OCI-LY1 (cell line): Measurements from ENCODE around the gene RABGAP1L.

ENCODE experiments used
- H2AFZ ChIP-seq: fragments of 200-600 bp; sonication (generic), shearing (Covaris generic); 2 replicates; pipeline ENCODE4 v1.6.0; 2014; ENCODE audit warnings: antibody characterized with exemption, mild to moderate bottlenecking, low read length
- H3F3A ChIP-seq: fragments of 200-600 bp; sonication (generic), shearing (Covaris generic); 2 replicates; pipeline ENCODE4 v1.6.0; 2014; ENCODE audit warnings: mild to moderate bottlenecking, antibody characterized with exemption, low read length, moderate library complexity; ENCODE audit not compliant: insufficient read depth
- H3K27ac ChIP-seq: fragments of 200-600 bp; sonication (generic); 2 replicates; pipeline ENCODE4 v1.5.1; 2014; ENCODE audit warnings: low read length, mixed run types, mild to moderate bottlenecking, low read depth; ENCODE audit not compliant: poor library complexity, severe bottlenecking
- H3K27me3 ChIP-seq: fragments of 200-600 bp; sonication (generic); 2 replicates; pipeline ENCODE4 v1.6.0; 2014; ENCODE audit warnings: antibody characterized with exemption, mild to moderate bottlenecking, low read length, moderate library complexity; ENCODE audit not compliant: insufficient read depth
- H3K36me3 ChIP-seq: fragments of 200-600 bp; sonication (generic); 2 replicates; pipeline ENCODE4 v1.6.1; 2014; ENCODE audit warnings: mild to moderate bottlenecking, antibody characterized with exemption, low read length, moderate library complexity, mixed read lengths; ENCODE audit not compliant: insufficient read depth
- H3K4me1 ChIP-seq: fragments of 200-600 bp; sonication (generic); 2 replicates; pipeline ENCODE4 v1.5.1; 2014; ENCODE audit warnings: mild to moderate bottlenecking, low read length, moderate library complexity; ENCODE audit not compliant: insufficient read depth, severe bottlenecking
- H3K4me2 ChIP-seq: fragments of 200-600 bp; sonication (generic), shearing (Covaris generic); 2 replicates; pipeline ENCODE4 v1.6.1; 2014; ENCODE audit warnings: low read length
- H3K4me3 ChIP-seq: fragments of 200-600 bp; sonication (generic); 2 replicates; pipeline ENCODE4 v1.5.1; 2014; ENCODE audit warnings: low read length, low read depth, mild to moderate bottlenecking, mixed read lengths; ENCODE audit not compliant: poor library complexity, severe bottlenecking
- H3K79me2 ChIP-seq: fragments of 200-600 bp; shearing (Covaris generic); 2 replicates; pipeline ENCODE4 v1.6.1; 2016; ENCODE audit warnings: mixed run types, low read length, mixed read lengths; ENCODE audit not compliant: insufficient read depth
- H3K9ac ChIP-seq: fragments of 200-600 bp; sonication (generic), shearing (Covaris generic); 2 replicates; pipeline ENCODE4 v1.6.1; 2014; ENCODE audit warnings: mild to moderate bottlenecking, low read length, mixed read lengths
- H3K9me2 ChIP-seq: fragments of 200-600 bp; sonication (generic), shearing (Covaris generic); 2 replicates; pipeline ENCODE4 v1.6.1; 2014; ENCODE audit warnings: low read depth, mild to moderate bottlenecking, low read length, mixed read lengths
- H3K9me3 ChIP-seq: fragments of 200-600 bp; shearing (Covaris generic); 2 replicates; pipeline ENCODE4 v1.6.1; 2014; ENCODE audit warnings: low read length, mixed read lengths
- H4K20me1 ChIP-seq: fragments of 200-600 bp; sonication (generic), shearing (Covaris generic); 2 replicates; pipeline ENCODE4 v1.6.0; 2016; ENCODE audit warnings: mild to moderate bottlenecking, low read length; ENCODE audit not compliant: insufficient read depth
- CTCF ChIP-seq: fragments of 200-600 bp; sonication (generic), shearing (Covaris generic); IDR thresholded peaks from 2 replicates; pipeline ENCODE4 v1.5.1; 2017; ENCODE audit warnings: mild to moderate bottlenecking, antibody characterized with exemption, low read length, moderate library complexity, mixed read lengths
- EZH2 ChIP-seq: fragments of 200-600 bp; sonication (generic), shearing (Covaris generic); IDR thresholded peaks from 2 replicates; pipeline ENCODE4 v1.8.0; 2017; ENCODE audit warnings: borderline replicate concordance, mixed run types, mild to moderate bottlenecking, antibody characterized with exemption, low read length, moderate library complexity, mixed read lengths

Gene RABGAP1L

DNA sequence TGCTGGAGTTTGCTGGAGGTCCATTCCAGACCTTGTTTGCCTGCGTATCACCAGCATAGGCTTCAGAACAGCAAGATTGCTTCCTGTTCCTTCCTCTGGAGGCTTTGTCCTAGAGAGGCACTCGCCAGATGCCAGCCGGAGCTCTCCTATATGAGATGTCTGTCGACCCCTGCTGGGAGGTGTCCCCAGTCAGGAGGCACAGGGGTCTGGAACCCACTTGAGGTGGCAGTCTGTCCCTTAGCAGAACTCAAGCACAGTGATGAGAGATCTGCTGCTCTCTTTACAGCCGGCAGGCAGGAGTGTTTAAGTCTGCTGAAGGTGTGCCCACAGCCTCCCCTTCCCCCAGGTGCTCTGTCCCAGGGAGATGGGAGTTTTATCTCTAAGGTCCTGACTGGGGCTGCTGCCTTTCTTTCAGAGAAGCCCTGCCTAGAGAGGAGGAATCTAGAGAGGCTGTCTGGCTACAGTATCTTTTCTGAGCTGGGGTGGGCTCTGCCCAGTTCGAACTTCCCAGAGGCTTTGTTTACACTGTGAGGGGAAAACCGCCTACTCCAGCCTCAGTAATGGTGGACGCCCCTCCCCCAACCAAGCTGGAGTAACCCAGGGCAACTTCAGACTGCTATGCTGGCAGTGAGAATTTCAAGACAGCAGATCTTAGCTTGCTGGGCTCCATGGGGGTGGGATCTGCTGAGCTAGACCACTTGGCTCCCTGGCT, 493.4 kb downstream of the RABGAP1L start:
- H2AFZ ChIP-seq, result no peak overlapping the region
- no peak overlapping the region for H3K4me3 ChIP-seq
- 0 out of 2 replicates have a peak, but pooled peaks cover 6% of the 10 kb centered on the region for H3K9me3 ChIP-seq
- TF ChIP-seq CTCF (no peak), EZH2 (no peak)
- no peak overlapping the region for H3K27ac ChIP-seq
- no peak overlapping the region for H3K9ac ChIP-seq
- no peaks in the 10 kb centered on the region for H3K9me2 ChIP-seq
- no peaks in the 10 kb centered on the region for H3K79me2 ChIP-seq
- no peak overlapping the region for H3K4me2 ChIP-seq
- no peaks in the 10 kb centered on the region for H3K27me3 ChIP-seq
- no peaks in the 10 kb centered on the region for H3K4me1 ChIP-seq
- H4K20me1 ChIP-seq, result no peaks in the 10 kb centered on the region
- no peaks in the 10 kb centered on the region for H3F3A ChIP-seq
- H3K36me3 ChIP-seq, result 0 out of 2 replicates have a peak, but pooled peaks cover 7% of the 10 kb centered on the region

GRCh38 chr1:174654560-174654959, 495.2 kb downstream of the RABGAP1L start:
- Histone ChIP-seq H3K36me3 (0 out of 2 replicates have a peak, but pooled peaks cover 7% of the 10 kb centered on the region), H3K4me2 (no peak overlapping the region), H3K9ac (no peak overlapping the region), H3K27ac (no peak overlapping the region), H3K4me1 (no peaks in the 10 kb centered on the region), H2AFZ (no peak overlapping the region), H3K9me2 (no peaks in the 10 kb centered on the region), H3K27me3 (no peaks in the 10 kb centered on the region), H3F3A (no peaks in the 10 kb centered on the region), H4K20me1 (no peaks in the 10 kb centered on the region), H3K4me3 (no peak overlapping the region), H3K79me2 (no peaks in the 10 kb centered on the region), H3K9me3 (0 out of 2 replicates have a peak, but pooled peaks cover 6% of the 10 kb centered on the region)
- TF ChIP-seq CTCF (no peak), EZH2 (no peak)

DNA sequence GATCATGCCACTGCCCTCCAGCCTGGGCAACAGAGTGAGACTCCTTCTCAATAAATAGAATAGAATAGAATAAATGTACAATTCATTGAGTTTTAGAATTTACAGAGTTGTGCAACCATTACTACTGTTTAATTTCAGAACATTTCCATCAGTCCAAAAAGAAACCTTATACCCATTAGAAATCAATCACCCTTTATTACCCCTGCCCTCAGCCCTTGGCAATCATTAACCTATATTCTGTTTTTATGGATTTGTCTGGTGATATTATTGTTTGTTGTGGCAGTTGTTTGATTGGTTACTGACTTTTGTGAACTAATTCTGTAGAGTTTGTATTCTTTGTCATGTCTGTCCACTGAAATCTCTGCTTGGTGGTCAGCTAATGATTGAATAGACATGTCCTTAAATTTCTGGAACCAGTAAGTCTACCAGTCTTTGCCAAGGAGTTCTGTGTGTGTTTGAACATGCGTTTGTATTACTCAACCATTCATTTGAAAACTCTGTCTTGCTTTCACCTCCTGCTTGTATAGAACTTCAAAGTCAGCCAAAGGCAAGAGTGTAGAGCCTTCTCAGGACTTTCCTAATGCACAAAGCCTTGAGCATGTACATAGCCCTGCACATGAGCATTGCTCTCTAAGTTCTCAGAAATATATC, 497.2 kb downstream of the RABGAP1L start:
- no peaks in the 10 kb centered on the region for H3K4me1 ChIP-seq
- H3K27me3 ChIP-seq, result no peaks in the 10 kb centered on the region
- H3K9me3 ChIP-seq, result 0 out of 2 replicates have a peak, but pooled peaks cover 6% of the 10 kb centered on the region
- no peak overlapping the region for H3K4me2 ChIP-seq
- no peaks in the 10 kb centered on the region for H3K9me2 ChIP-seq
- no peak overlapping the region for H2AFZ ChIP-seq
- H4K20me1 ChIP-seq, result no peaks in the 10 kb centered on the region
- H3K79me2 ChIP-seq, result no peaks in the 10 kb centered on the region
- H3K9ac ChIP-seq, result no peak overlapping the region
- no peaks in the 10 kb centered on the region for H3F3A ChIP-seq
- no peak for TF ChIP-seq CTCF
- TF ChIP-seq EZH2, result no peak
- H3K4me3 ChIP-seq, result no peak overlapping the region
- no peak overlapping the region for H3K27ac ChIP-seq
- H3K36me3 ChIP-seq, result 0 out of 2 replicates have a peak, but pooled peaks cover 7% of the 10 kb centered on the region
